Measurements from ENCODE around the gene RGS12. TPM values are rescaled to one million over a fixed set of nuclear protein-coding genes. Genes with fewer than 3 reads are reported as not detected.

RGS12 gene
- total RNA-seq, 1 donor from 2014 or later: 59.5 TPM

DNA sequence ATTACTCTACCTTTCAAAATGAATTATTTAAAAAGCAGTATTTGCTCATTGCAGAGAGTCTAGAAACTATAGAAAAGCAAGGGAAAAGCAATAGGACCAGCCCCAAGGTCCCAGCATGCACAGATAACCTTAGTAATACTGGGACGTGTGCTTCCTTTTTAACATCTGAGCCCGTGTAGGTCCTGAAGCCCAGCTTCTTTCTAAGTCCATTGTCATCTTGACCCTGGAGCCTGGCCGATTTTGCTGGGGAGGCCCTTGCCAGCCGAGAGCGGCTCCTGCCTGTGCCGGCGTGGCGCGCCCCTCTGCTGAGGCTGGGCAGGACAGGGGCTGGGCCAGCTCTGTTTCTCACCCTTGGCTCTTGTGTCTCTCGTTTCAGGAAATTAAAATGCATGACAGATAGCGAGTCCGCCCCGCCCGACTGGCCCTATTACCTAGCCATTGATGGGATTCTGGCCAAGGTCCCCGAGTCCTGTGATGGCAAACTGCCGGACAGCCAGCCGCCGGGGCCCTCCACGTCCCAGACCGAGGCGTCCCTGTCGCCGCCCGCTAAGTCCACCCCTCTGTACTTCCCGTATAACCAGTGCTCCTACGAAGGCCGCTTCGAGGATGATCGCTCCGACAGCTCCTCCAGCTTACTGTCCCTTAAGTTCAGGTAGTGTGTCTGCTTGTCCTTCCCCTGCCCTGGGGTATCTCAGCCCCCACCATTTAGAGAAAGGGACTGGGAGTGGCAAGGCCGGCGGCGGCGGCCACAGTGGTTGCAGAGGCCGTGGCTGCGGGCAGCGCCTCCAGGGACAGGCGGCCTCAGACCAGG is 39.8 kb upstream of the RGS12 start:
- no peaks in the 10 kb centered on the region for H3K4me1 ChIP-seq
- DNase-seq (peak; percentile 45), ATAC-seq (no peak)
- H3K4me3 ChIP-seq: no peak overlapping the region
- H3K27ac ChIP-seq: no peak overlapping the region
- TF ChIP-seq, protein P1, sequence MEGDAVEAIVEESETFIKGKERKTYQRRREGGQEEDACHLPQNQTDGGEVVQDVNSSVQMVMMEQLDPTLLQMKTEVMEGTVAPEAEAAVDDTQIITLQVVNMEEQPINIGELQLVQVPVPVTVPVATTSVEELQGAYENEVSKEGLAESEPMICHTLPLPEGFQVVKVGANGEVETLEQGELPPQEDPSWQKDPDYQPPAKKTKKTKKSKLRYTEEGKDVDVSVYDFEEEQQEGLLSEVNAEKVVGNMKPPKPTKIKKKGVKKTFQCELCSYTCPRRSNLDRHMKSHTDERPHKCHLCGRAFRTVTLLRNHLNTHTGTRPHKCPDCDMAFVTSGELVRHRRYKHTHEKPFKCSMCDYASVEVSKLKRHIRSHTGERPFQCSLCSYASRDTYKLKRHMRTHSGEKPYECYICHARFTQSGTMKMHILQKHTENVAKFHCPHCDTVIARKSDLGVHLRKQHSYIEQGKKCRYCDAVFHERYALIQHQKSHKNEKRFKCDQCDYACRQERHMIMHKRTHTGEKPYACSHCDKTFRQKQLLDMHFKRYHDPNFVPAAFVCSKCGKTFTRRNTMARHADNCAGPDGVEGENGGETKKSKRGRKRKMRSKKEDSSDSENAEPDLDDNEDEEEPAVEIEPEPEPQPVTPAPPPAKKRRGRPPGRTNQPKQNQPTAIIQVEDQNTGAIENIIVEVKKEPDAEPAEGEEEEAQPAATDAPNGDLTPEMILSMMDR (IDR thresholded peaks at IDR 0.05): no peak
- intact Hi-C loops (cut with DNase I): no loop called here
- no peaks in the 10 kb centered on the region for H3K27me3 ChIP-seq (ENCODE audit: low read depth)
- H3K36me3 ChIP-seq: peaks cover 9% of the 10 kb centered on the region
- no peaks in the 10 kb centered on the region for H3K9me3 ChIP-seq

DNA sequence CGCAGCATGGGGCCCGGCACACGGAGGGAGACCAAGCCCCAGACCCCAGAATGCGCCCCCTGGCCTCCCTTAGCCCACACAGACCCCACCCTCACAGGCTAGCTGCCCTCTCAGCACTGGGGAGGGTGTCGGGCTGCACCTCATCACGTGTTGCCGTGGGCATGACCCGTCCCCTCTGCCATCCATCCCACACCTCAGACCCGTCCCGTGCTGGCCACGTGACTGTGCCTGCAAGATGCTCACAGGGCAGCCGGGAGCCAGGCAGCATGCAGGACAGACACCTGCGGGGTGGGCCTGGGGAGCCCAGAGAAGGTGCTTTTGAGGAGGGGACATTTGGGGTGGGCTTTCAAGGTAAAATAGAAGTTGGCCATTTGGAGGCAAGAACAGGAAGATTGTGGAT is 39.0 kb upstream of the RGS12 start:
- no peaks in the 10 kb centered on the region for H3K27me3 ChIP-seq (ENCODE audit: low read depth)
- no peak overlapping the region for H3K27ac ChIP-seq
- ATAC-seq: no peak
- no peaks in the 10 kb centered on the region for H3K9me3 ChIP-seq
- TF ChIP-seq, protein P1 (IDR thresholded peaks at IDR 0.05): no peak
- DNase-seq: peak; percentile 34
- no peak overlapping the region for H3K4me3 ChIP-seq
- intact Hi-C loops (cut with DNase I): no loop called here
- peaks cover 9% of the 10 kb centered on the region for H3K36me3 ChIP-seq
- no peaks in the 10 kb centered on the region for H3K4me1 ChIP-seq

DNA sequence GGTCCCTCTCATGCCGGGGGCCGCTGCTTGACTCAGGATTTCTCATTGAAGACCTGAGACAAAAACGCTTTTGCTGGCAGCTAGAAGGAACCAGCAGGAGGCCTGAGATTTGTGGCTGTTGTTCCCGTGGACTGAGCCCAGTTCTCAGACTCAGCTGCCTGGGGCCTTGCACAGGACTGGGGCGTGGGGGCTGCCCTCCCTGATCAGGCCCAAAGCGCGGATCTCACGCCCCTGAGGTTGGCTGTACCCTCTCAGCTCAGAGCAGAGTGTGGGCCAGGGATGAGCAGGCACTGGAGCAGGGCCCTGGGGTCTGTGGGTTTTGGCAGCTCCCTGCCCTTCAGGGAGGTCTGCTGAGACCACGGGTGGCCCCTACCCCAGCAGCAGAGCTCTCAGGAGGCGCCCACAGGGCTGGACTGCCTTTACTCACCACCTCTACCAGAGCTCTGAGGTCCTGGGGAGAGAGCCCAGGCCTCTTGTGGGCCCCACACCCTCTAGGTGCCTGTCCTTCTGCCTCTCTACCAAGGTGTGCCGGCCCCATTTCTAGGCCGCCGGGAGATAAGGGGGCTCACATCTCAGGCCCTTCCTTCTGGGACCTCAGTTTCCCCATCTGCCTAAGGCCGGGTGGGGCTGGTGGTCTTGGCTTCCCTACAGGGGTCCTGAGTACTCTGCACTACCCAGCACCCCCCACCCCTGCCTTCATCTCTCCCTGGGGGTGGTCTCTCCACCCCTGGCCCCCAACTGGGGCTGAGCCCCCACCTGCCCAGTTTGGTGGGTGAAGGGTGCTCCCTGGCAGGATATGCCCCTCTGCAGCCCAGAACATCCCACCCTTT is 38.3 kb upstream of the RGS12 start:
- H3K9me3 ChIP-seq: no peaks in the 10 kb centered on the region
- DNase-seq: no peak
- H3K4me3 ChIP-seq: no peak overlapping the region
- no peak overlapping the region for H3K27ac ChIP-seq
- H3K4me1 ChIP-seq: no peaks in the 10 kb centered on the region
- peaks cover 9% of the 10 kb centered on the region for H3K36me3 ChIP-seq
- intact Hi-C loops (cut with DNase I): no loop called here
- TF ChIP-seq, protein P1 (IDR thresholded peaks at IDR 0.05): no peak
- no peaks in the 10 kb centered on the region for H3K27me3 ChIP-seq (ENCODE audit: low read depth)
- no peak for ATAC-seq

DNA sequence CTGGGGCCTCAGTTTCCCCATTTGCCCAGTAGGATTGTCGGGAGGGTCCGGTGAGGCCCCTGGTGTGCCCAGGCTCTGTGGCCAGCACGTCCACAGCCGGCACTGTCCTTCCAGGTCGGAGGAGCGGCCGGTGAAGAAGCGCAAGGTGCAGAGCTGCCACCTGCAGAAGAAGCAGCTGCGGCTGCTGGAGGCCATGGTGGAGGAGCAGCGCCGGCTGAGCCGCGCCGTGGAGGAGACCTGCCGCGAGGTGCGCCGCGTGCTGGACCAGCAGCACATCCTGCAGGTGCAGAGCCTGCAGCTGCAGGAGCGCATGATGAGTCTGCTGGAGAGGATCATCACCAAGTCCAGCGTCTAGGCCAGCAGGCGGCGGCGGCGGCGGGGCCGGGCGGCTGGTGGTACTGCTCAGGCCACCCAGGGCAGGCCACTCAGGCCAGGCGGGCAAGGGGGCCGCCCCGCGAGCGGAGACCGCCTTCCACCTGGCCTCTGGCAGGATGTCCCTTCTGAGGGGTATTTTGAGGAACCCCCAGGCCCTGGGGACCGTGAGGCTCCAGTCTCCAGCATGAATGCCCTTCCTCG is 37.1 kb upstream of the RGS12 start:
- no peak for ATAC-seq
- Histone ChIP-seq H3K9me3 (no peaks in the 10 kb centered on the region), H3K27me3 (ENCODE audit: low read depth) (no peaks in the 10 kb centered on the region), H3K27ac (no peak overlapping the region), H3K4me3 (no peak overlapping the region), H3K4me1 (no peaks in the 10 kb centered on the region), H3K36me3 (peaks cover 9% of the 10 kb centered on the region)
- no peak for DNase-seq
- TF ChIP-seq, protein P1 (IDR thresholded peaks at IDR 0.05): no peak
- intact Hi-C loops (cut with DNase I): no loop called here

DNA sequence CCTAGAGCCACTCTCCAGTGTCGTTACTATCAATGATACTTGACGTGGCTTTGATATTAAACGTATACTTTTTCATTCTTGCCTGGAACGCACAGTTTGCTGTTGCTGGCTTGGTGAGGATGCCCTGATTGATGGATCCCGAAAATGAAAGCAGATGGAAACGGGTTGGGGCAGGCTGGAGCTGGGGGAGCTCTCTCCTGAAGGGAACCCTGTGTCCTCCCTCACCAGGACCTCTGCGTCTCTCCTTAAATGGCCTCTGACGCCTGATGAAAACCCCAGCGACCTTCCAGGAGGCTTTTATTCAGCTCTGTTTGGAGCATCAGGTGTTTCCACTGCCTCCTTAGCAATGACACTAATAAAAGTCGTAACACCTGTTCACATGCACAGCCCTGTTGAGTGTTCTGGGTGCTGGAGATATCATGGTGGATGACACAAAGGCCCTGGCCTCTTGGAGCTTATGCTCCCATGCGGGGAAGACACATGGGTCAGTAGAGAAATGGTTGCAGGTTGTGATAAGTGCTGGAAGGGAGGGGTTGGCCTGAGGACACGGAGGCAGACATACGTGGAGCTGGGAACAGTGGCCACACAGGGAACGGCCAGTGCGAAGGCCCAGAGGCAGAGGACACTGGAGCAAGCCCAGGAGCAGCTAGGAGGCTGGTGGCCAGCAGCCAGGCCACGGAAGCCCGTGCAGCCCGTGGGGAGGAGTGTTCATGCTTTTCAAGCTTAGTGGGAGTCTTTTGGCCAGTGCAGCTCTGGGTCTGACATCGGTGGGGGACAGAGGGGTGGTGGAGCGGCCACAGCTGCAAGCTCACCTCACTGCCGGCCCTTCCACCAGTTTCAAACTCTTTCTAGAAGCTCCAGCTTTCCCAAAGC is 36.4 kb upstream of the RGS12 start:
- Histone ChIP-seq H3K4me3 (no peak overlapping the region), H3K9me3 (no peaks in the 10 kb centered on the region), H3K4me1 (no peaks in the 10 kb centered on the region), H3K36me3 (peaks cover 9% of the 10 kb centered on the region), H3K27ac (no peak overlapping the region), H3K27me3 (ENCODE audit: low read depth) (no peaks in the 10 kb centered on the region)
- TF ChIP-seq, protein P1 (IDR thresholded peaks at IDR 0.05): no peak
- no peak for DNase-seq
- intact Hi-C loops (cut with DNase I): no loop called here
- no peak for ATAC-seq
